HepG2 (cell line): Measurements from ENCODE around the gene BRMS1. TPM values are rescaled to one million over a fixed set of nuclear protein-coding genes. Genes with fewer than 3 reads are reported as not detected.

ENCODE experiments used
- CHCHD3 ChIP-seq: sonication (generic); formaldehyde crosslinking; IDR thresholded peaks from 2 replicates; pipeline ENCODE4 v1.8.0; 2022; ENCODE audit warnings: mild to moderate bottlenecking, missing genetic modification reagents, moderate library complexity
- DBP ChIP-seq: sonication (generic); formaldehyde crosslinking; IDR thresholded peaks from 2 replicates; pipeline ENCODE4 v1.4.0; 2020; ENCODE audit warnings: missing genetic modification reagents; ENCODE audit errors: not compliant biosample characterization
- DNMT1 ChIP-seq: sonication (generic); formaldehyde crosslinking; IDR thresholded peaks from 2 replicates; pipeline ENCODE4 v1.5.1; 2020; ENCODE audit warnings: mild to moderate bottlenecking, missing genetic modification reagents
- FOSL2 ChIP-seq: sonication (generic); formaldehyde crosslinking; IDR thresholded peaks from 2 replicates; pipeline ENCODE4 v1.4.0; 2020; ENCODE audit warnings: missing genetic modification reagents
- NR2F1 ChIP-seq, 2 experiments: fragments of 450-650 bp in 1 of 2; formaldehyde crosslinking in 1 of 2; IDR thresholded peaks; 2 replicates each; pipeline versions ENCODE4 v1.5.0 to v1.6.1; 2016 to 2020; ENCODE audit warnings: mild to moderate bottlenecking in 1 of 2, missing compliant biosample characterization in 1 of 2, missing genetic modification reagents in 1 of 2, moderate library complexity in 1 of 2
- PPARG ChIP-seq: conservative IDR thresholded peaks from 2 replicates; pipeline ENCODE4 v1.6.1; 2016; ENCODE audit warnings: missing biosample characterization, missing genetic modification reagents
- TARDBP ChIP-seq: sonication (generic); formaldehyde crosslinking; IDR thresholded peaks from 2 replicates; pipeline ENCODE4 v1.8.0; 2022; ENCODE audit warnings: mild to moderate bottlenecking, missing genetic modification reagents
- ZBTB40 ChIP-seq, 2 experiments: fragments of 450-650 bp in 1 of 2; sonication (generic) in 1 of 2; formaldehyde crosslinking in 1 of 2; IDR thresholded peaks; 2 replicates each; pipeline versions ENCODE4 v1.6.1 to v1.8.0; 2016 to 2022; ENCODE audit warnings: antibody characterized with exemption in 1 of 2, mild to moderate bottlenecking in 1 of 2, missing genetic modification reagents in 1 of 2
- ZNF570 ChIP-seq: sonication (generic); formaldehyde crosslinking; IDR thresholded peaks from 2 replicates; pipeline ENCODE4 v1.4.0; 2020; ENCODE audit warnings: mild to moderate bottlenecking, missing genetic modification reagents, borderline replicate concordance
- ZNF703 ChIP-seq: sonication (generic); formaldehyde crosslinking; IDR thresholded peaks from 2 replicates; pipeline ENCODE4 v1.5.1; 2020; ENCODE audit warnings: missing genetic modification reagents, mild to moderate bottlenecking, moderate library complexity, borderline replicate concordance
- ZNF770 ChIP-seq: sonication (generic); formaldehyde crosslinking; IDR thresholded peaks from 2 replicates; pipeline ENCODE4 v1.5.0; 2020; ENCODE audit warnings: mild to moderate bottlenecking, missing genetic modification reagents
- polyA plus RNA-seq, 8 experiments: library from polyadenylated mRNA; depleted of rRNA in 3 of 8; stranded (reverse) in 7 of 8; unstranded in 1 of 8; fragments of >200 nt; fragmentation: Illumina TruSeq in 4 of 8; extraction: Trizol in 4 of 8; gene quantifications; 2 replicates each; pipeline versions ENCODE4 v1.2.1 to v1.2.3, GENCODE V29; 2011 to 2016; ENCODE audit warnings: low read depth in 4 of 8, missing spikeins in 1 of 8, mixed read lengths in 1 of 8; ENCODE audit not compliant: insufficient read depth in 1 of 8
- total RNA-seq, 5 experiments: library from RNA; depleted of rRNA; stranded (reverse); fragments of >200 nt; fragmentation: Illumina TruSeq; extraction: Trizol; gene quantifications; 2 replicates each; pipeline ENCODE4 v1.2.3, GENCODE V29; 2016; ENCODE audit warnings: low read depth in 1 of 5
- TF ChIP-seq, protein P1 (sequence below): sonication (generic); formaldehyde crosslinking; IDR thresholded peaks from 2 replicates; pipeline ENCODE4 v1.5.1; 2020; ENCODE audit warnings: missing genetic modification reagents, mild to moderate bottlenecking, borderline replicate concordance

BRMS1 gene
- total and polyA plus RNA-seq, 2 of the 13 experiments (the other 11 are each of a cell fraction or from before 2014, with no cell fraction given) = 15.8 to 55.7 TPM

GRCh38 chr11:66311965-66312548 lies 32.8 kb downstream of the BRMS1 start (continued):
- TF ChIP-seq ZBTB40 (IDR thresholded peaks at IDR 0.05) (no peak), ZBTB40 (CRISPR knock-in tag; IDR thresholded peaks at IDR 0.05) (no peak; the same call in none of the 2 replicates), PPARG (no peak), ZNF570 (CRISPR knock-in tag) (0 out of 2 replicates have a peak, but pooled peaks have one; percentile 46), TARDBP (CRISPR knock-in tag) (peak; percentile 83), CHCHD3 (no peak), DNMT1 (CRISPR knock-in tag) (no peak), ZNF770 (CRISPR knock-in tag) (no peak), DBP (CRISPR knock-in tag) (no peak), ZNF703 (CRISPR knock-in tag) (no peak), NR2F1 (CRISPR knock-in tag; IDR thresholded peaks at IDR 0.05) (peak in 1 of 2 experiments; percentile 39; a peak in 2 of 4 replicates), FOSL2 (CRISPR knock-in tag) (peak; percentile 25; the same call in 1 of the 2 replicates)
- TF ChIP-seq, protein P1, sequence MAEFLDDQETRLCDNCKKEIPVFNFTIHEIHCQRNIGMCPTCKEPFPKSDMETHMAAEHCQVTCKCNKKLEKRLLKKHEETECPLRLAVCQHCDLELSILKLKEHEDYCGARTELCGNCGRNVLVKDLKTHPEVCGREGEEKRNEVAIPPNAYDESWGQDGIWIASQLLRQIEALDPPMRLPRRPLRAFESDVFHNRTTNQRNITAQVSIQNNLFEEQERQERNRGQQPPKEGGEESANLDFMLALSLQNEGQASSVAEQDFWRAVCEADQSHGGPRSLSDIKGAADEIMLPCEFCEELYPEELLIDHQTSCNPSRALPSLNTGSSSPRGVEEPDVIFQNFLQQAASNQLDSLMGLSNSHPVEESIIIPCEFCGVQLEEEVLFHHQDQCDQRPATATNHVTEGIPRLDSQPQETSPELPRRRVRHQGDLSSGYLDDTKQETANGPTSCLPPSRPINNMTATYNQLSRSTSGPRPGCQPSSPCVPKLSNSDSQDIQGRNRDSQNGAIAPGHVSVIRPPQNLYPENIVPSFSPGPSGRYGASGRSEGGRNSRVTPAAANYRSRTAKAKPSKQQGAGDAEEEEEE = 0 out of 2 replicates have a peak, but pooled peaks have one; percentile 74
